ENCODE measurements around the gene RNASE13.

RNASE13 gene

GRCh38 chr14:20998139-20998538 is 36.5 kb downstream of the RNASE13 start:
- no peak overlapping the region for H2AFZ ChIP-seq (ENCODE audit: low read depth)
- H3K9ac ChIP-seq = no peak overlapping the region
- H4K20me1 ChIP-seq (ENCODE audit: insufficient read depth) = no peaks in the 10 kb centered on the region
- no peak overlapping the region for H3K27ac ChIP-seq
- H3K4me2 ChIP-seq = no peak overlapping the region
- no peaks in the 10 kb centered on the region for H3K36me3 ChIP-seq (ENCODE audit: insufficient read depth)
- H3K27me3 ChIP-seq (ENCODE audit: insufficient read depth, low read depth) = no peaks in the 10 kb centered on the region
- no peak for TF ChIP-seq CTCF (conservative IDR thresholded peaks at IDR 0.05; ENCODE audit: low read depth, low read length)
- H3K4me1 ChIP-seq (ENCODE audit: low read depth, poor library complexity, severe bottlenecking) = no peaks in the 10 kb centered on the region
- no peak overlapping the region for H3K4me3 ChIP-seq (IDR thresholded peaks at IDR 0.05; ENCODE audit: insufficient read depth, low read depth, low read length)
- no peaks in the 10 kb centered on the region for H3K79me2 ChIP-seq (ENCODE audit: insufficient read depth, low read depth)

GRCh38 chr14:20997564-20997963 is 37.0 kb downstream of the RNASE13 start:
- Histone ChIP-seq H2AFZ (ENCODE audit: low read depth) (no peak overlapping the region), H4K20me1 (ENCODE audit: insufficient read depth) (no peaks in the 10 kb centered on the region), H3K27ac (no peak overlapping the region), H3K36me3 (ENCODE audit: insufficient read depth) (no peaks in the 10 kb centered on the region), H3K27me3 (ENCODE audit: insufficient read depth, low read depth) (no peaks in the 10 kb centered on the region), H3K79me2 (ENCODE audit: insufficient read depth, low read depth) (no peaks in the 10 kb centered on the region), H3K4me2 (no peak overlapping the region), H3K4me1 (ENCODE audit: low read depth, poor library complexity, severe bottlenecking) (no peaks in the 10 kb centered on the region), H3K9ac (no peak overlapping the region), H3K4me3 (IDR thresholded peaks at IDR 0.05; ENCODE audit: insufficient read depth, low read depth, low read length) (no peak overlapping the region)
- TF ChIP-seq CTCF (conservative IDR thresholded peaks at IDR 0.05; ENCODE audit: low read depth, low read length) = no peak

- no peak for TF ChIP-seq CTCF (conservative IDR thresholded peaks at IDR 0.05; ENCODE audit: low read depth, low read length)
- Histone ChIP-seq H3K27me3 (ENCODE audit: insufficient read depth, low read depth) (no peaks in the 10 kb centered on the region), H3K4me2 (no peak overlapping the region), H2AFZ (ENCODE audit: low read depth) (no peak overlapping the region), H4K20me1 (ENCODE audit: insufficient read depth) (no peaks in the 10 kb centered on the region), H3K4me1 (ENCODE audit: low read depth, poor library complexity, severe bottlenecking) (no peaks in the 10 kb centered on the region), H3K79me2 (ENCODE audit: insufficient read depth, low read depth) (no peaks in the 10 kb centered on the region), H3K36me3 (ENCODE audit: insufficient read depth) (no peaks in the 10 kb centered on the region), H3K27ac (no peak overlapping the region), H3K9ac (no peak overlapping the region), H3K4me3 (IDR thresholded peaks at IDR 0.05; ENCODE audit: insufficient read depth, low read depth, low read length) (no peak overlapping the region)
Measured at GRCh38 chr14:20997115-20997514, 37.5 kb downstream of the RNASE13 start.

GRCh38 chr14:20996521-20996920 is 38.1 kb downstream of the RNASE13 start:
- Histone ChIP-seq H3K27me3 (ENCODE audit: insufficient read depth, low read depth) (no peaks in the 10 kb centered on the region), H3K36me3 (ENCODE audit: insufficient read depth) (no peaks in the 10 kb centered on the region), H3K27ac (no peak overlapping the region), H3K4me3 (IDR thresholded peaks at IDR 0.05; ENCODE audit: insufficient read depth, low read depth, low read length) (no peak overlapping the region), H3K4me2 (no peak overlapping the region), H3K79me2 (ENCODE audit: insufficient read depth, low read depth) (peaks cover 3% of the 10 kb centered on the region), H4K20me1 (ENCODE audit: insufficient read depth) (no peaks in the 10 kb centered on the region), H3K4me1 (ENCODE audit: low read depth, poor library complexity, severe bottlenecking) (peaks cover 5% of the 10 kb centered on the region), H2AFZ (ENCODE audit: low read depth) (no peak overlapping the region), H3K9ac (no peak overlapping the region)
- TF ChIP-seq CTCF (conservative IDR thresholded peaks at IDR 0.05; ENCODE audit: low read depth, low read length) = no peak
